Fibroblast of gingiva (primary cell): Measurements from ENCODE around the gene DUSP21.
"Not testable (repeated sequence)": the region's sequence is repeated elsewhere in the genome, so short reads cannot be mapped to it uniquely, and the experiment has no call there.

Source experiments
- DNase-seq: peaks from one replicate; pipeline ENCODE4 v3.0.0-alpha.2; 2011; ENCODE audit warnings: low read depth

Gene DUSP21

GRCh38 chrX:44876086-44876485 is 32.3 kb downstream of the DUSP21 start:
- DNase-seq = no peak

DNA sequence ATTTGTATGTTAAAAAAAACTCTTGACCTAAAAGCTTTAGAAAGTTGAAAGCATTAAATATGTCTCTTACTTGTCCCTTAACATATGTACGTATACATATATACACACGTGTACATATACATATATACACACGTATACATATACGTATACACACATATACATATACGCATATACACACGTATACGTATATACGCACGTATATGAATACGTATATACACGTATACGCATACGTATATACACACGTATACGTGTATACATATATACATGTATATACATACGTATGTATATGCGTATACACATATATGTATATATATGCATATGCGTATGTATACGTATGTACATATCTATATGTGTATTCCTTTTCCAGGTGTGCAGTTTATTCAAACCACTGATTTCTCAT is 32.9 kb downstream of the DUSP21 start:
- DNase-seq = no peak

GRCh38 chrX:44878780-44879179 is 35.0 kb downstream of the DUSP21 start:
- no peak for DNase-seq

DNA sequence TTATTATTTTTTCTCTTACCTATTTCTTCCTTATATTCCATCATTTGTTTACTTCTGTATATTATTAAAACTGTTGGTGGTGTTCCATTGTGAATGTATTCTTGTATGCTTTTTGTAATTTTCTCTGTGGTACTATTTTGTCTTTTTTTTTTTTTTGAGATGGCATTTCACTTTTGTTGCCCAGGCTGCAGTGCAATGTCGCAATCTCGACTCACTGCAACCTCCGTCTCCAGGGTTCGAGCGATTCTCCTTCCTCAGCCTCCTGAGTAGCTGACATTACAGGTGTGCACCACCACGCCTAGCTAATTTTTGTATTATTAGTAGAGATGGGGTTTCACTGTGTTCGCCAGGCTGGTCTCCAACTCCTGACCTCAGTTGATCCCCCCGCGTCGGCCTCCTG is 37.7 kb downstream of the DUSP21 start:
- DNase-seq = no peak

GRCh38 chrX:44882635-44883034 is 38.8 kb downstream of the DUSP21 start:
- no peak for DNase-seq

DNA sequence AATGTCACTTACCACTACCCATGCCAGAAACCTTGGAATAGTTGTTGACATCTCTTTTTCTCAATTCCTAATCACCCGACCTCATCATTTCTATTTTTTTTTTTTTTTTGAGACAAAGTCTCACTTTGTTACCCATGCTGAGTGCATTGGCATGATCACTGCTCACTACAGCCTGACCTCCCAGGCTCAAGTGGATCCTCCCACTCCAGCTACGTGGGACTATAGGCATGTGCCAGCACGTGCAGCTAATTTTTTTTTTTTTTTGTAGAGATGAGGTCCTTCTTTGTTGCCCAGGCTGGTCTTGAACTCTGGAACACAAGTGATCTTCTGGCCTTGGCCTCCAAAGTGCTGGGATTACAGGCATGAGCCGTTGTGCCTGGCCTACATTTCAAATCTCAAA is 41.1 kb downstream of the DUSP21 start:
- no peak for DNase-seq

GRCh38 chrX:44889824-44890223 is 46.0 kb downstream of the DUSP21 start:
- no peak for DNase-seq

- DNase-seq = no peak
Observed at GRCh38 chrX:44890247-44890646, 46.4 kb downstream of the DUSP21 start.

DNA sequence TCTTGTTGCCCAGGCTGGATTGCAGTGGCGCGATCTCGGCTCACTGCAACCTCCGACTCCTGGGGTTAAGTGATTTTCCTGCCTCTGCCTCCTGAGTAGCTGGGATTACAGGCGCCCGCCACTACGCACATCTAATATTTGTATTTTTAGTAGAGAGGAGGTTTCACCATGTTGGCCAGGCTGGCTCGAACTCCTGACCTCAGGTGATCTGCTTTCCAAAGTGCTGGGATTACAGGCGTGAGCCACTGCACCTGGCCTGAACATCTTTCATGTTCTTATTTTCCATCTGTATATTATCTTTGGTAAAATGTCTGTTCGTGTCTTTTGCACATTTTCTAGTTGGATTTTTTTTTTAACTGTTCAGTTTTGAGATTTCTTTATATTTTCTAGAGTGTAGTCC is 46.9 kb downstream of the DUSP21 start:
- not testable (repeated sequence) for DNase-seq

DNA sequence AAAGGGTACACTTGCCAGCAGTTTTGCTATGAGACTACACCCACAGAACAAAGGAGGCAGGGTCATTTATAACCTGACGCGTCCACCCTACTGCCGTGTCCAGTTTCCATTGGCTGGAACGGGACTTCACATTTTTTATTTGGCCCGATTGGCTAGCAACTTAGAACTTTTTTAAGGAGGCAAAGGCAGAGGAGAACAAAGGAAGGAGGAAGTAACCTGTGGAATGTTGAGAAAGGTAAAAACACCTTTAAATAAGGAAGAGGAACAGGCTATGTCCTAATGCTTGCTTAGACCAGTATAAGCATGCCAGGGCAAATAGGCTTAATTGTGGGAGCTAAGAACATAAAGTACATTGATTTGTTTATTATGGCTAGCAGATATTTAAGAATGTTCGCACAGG is 47.8 kb downstream of the DUSP21 start:
- no peak for DNase-seq
